A673 (cell line): ENCODE results near the gene HDAC8. TPM values are rescaled to one million over a fixed set of nuclear protein-coding genes. Genes with fewer than 3 reads are reported as not detected.

Experiments used
- BruUV-seq: library from RNA; stranded (reverse); fragments of 400-500 nt; replicated peaks from 2 replicates; lab custom pipeline; 2021; lab: Mats Ljungman, UMichigan
- CTCF ChIA-PET: fragments of 300-600 bp; sonication (Branson Sonifier 250); formaldehyde crosslinking; loops from one replicate; lab custom pipeline; 2022; ENCODE audit warnings: antibody characterized with exemption; lab: Charles Lee
- POLR2A ChIA-PET: fragments of 300-600 bp; sonication (Branson Sonifier 250); formaldehyde crosslinking; loops from one replicate; lab custom pipeline; 2022; ENCODE audit warnings: antibody characterized with exemption; ENCODE audit not compliant: low non-redundant PET; lab: Charles Lee
- DNase-seq: peaks from one replicate; pipeline ENCODE4 v3.0.0-alpha.2; 2015; ENCODE audit warnings: low spot score
- H3K27ac ChIP-seq: fragments of 200-600 bp; sonication (generic); 2 replicates; pipeline ENCODE4 v1.5.1; 2016; ENCODE audit warnings: mixed run types, low read depth, mild to moderate bottlenecking, mixed read lengths, antibody characterized with exemption, low read length; ENCODE audit not compliant: poor library complexity, severe bottlenecking
- H3K27me3 ChIP-seq: fragments of 200-600 bp; sonication (generic); replicated peaks from 2 replicates; pipeline ENCODE4 v1.6.1; 2017; ENCODE audit warnings: mixed run types, low read depth, mild to moderate bottlenecking, mixed read lengths, antibody characterized with exemption, low read length; ENCODE audit not compliant: insufficient read depth, poor library complexity
- H3K36me3 ChIP-seq: fragments of 200-600 bp; sonication (generic); 2 replicates; pipeline ENCODE4 v1.6.1; 2016; ENCODE audit warnings: mixed run types, mild to moderate bottlenecking, mixed read lengths, antibody characterized with exemption, low read length; ENCODE audit not compliant: insufficient read depth, poor library complexity, severe bottlenecking
- H3K4me1 ChIP-seq: fragments of 200-600 bp; sonication (generic); 2 replicates; pipeline ENCODE4 v1.6.1; 2017; ENCODE audit warnings: mixed run types, mild to moderate bottlenecking, mixed read lengths, antibody characterized with exemption, low read length; ENCODE audit not compliant: insufficient read depth, poor library complexity, severe bottlenecking
- H3K4me3 ChIP-seq: fragments of 200-600 bp; sonication (generic); 2 replicates; pipeline ENCODE4 v1.5.1; 2016; ENCODE audit warnings: low read depth, mixed run types, mild to moderate bottlenecking, mixed read lengths, low read length; ENCODE audit not compliant: poor library complexity, severe bottlenecking
- H3K9me3 ChIP-seq: fragments of 200-600 bp; sonication (generic); 2 replicates; pipeline ENCODE4 v1.6.1; 2016; ENCODE audit warnings: mixed run types, low read depth, mild to moderate bottlenecking, mixed read lengths, antibody characterized with exemption, low read length; ENCODE audit not compliant: poor library complexity, severe bottlenecking
- CTCF ChIP-seq: fragments of 300-800, 200-600 bp; sonication (generic); conservative IDR thresholded peaks from 2 replicates; pipeline ENCODE4 v1.5.1; 2017; ENCODE audit warnings: low read depth, mild to moderate bottlenecking, antibody characterized with exemption, low read length, moderate library complexity, mixed read lengths
- EZH2 ChIP-seq: fragments of 200-600 bp; sonication (generic); IDR thresholded peaks from 2 replicates; pipeline ENCODE4 v1.6.1; 2017; ENCODE audit warnings: borderline replicate concordance, low read depth, mild to moderate bottlenecking, mixed read lengths, antibody characterized with exemption, low read length; ENCODE audit not compliant: poor library complexity, severe bottlenecking
- intact Hi-C: fragments of 100-400 bp; cut with micrococcal nuclease; formaldehyde crosslinking; loops from one replicate; pipeline ENCODE4 v1.10.0; 2022; ENCODE audit not compliant: unreplicated experiment
- total RNA-seq: library from RNA; stranded (reverse); gene quantifications from 2 replicates; pipeline ENCODE4 v1.2.3, GENCODE V29; 2021

The HDAC8 gene
- total RNA-seq, 1 experiment from 2014 or later: 26.0 TPM

- Histone ChIP-seq H3K27me3 (no peaks in the 10 kb centered on the region), H3K27ac (no peak overlapping the region), H3K36me3 (no peaks in the 10 kb centered on the region), H3K9me3 (no peaks in the 10 kb centered on the region), H3K4me3 (no peak overlapping the region), H3K4me1 (no peaks in the 10 kb centered on the region)
- BruUV-seq: no TSS peak
- intact Hi-C loops: no loop called here
- ChIA-PET POLR2A (no interaction called here), CTCF (no interaction called here)
- TF ChIP-seq CTCF (no peak), EZH2 (no peak)
- no peak for DNase-seq
These were observed 94.9 kb downstream of the HDAC8 start for GRCh38 chrX:72477781-72478181.

- intact Hi-C loops: no loop called here
- POLR2A ChIA-PET: no interaction called here
- no peak for TF ChIP-seq CTCF
- TF ChIP-seq EZH2: no peak
- Histone ChIP-seq H3K27me3 (no peaks in the 10 kb centered on the region), H3K36me3 (no peaks in the 10 kb centered on the region), H3K4me1 (no peaks in the 10 kb centered on the region), H3K27ac (no peak overlapping the region), H3K9me3 (no peaks in the 10 kb centered on the region), H3K4me3 (no peak overlapping the region)
- no peak for DNase-seq
- BruUV-seq: no TSS peak
- CTCF ChIA-PET: no interaction called here
These were observed 95.3 kb downstream of the HDAC8 start for GRCh38 chrX:72477376-72477775.

- intact Hi-C loops: no loop called here
- Histone ChIP-seq H3K27ac (no peak overlapping the region), H3K36me3 (no peaks in the 10 kb centered on the region), H3K27me3 (no peaks in the 10 kb centered on the region), H3K4me1 (no peaks in the 10 kb centered on the region), H3K4me3 (no peak overlapping the region), H3K9me3 (no peaks in the 10 kb centered on the region)
- no peak for DNase-seq
- no peak for TF ChIP-seq CTCF
- TF ChIP-seq EZH2: no peak
- ChIA-PET CTCF (no interaction called here), POLR2A (no interaction called here)
- no TSS peak for BruUV-seq
These were observed 96.5 kb downstream of the HDAC8 start for GRCh38 chrX:72475952-72476668.
